GM12874 (cell line): ENCODE results near the gene DENND5A.

Experiments used
- CTCF ChIP-seq: IDR thresholded peaks from 2 replicates; pipeline ENCODE4 v1.5.1; 2011; ENCODE audit warnings: low read depth, mild to moderate bottlenecking, control low read depth, low read length, moderate library complexity; ENCODE audit not compliant: insufficient read depth

Gene DENND5A

GRCh38 chr11:9090488-9091043, 174.6 kb downstream of the DENND5A start:
- TF ChIP-seq CTCF, result no peak

GRCh38 chr11:9089636-9090035, 175.5 kb downstream of the DENND5A start:
- no peak for TF ChIP-seq CTCF

GRCh38 chr11:9089061-9089460, 176.1 kb downstream of the DENND5A start:
- no peak for TF ChIP-seq CTCF
